HG03045 (cell line): ENCODE results near the gene TAF6.
A peak's percentile ranks its signal among the peaks of the same experiment; 100 is the strongest.

Experiments used
- ATAC-seq: cut with Tn5 transposase; IDR thresholded peaks from one replicate; pipeline ENCODE4 v1.9.1; 2021; ENCODE audit warnings: mild to moderate bottlenecking, moderate library complexity; ENCODE audit not compliant: unreplicated experiment

The TAF6 gene

DNA sequence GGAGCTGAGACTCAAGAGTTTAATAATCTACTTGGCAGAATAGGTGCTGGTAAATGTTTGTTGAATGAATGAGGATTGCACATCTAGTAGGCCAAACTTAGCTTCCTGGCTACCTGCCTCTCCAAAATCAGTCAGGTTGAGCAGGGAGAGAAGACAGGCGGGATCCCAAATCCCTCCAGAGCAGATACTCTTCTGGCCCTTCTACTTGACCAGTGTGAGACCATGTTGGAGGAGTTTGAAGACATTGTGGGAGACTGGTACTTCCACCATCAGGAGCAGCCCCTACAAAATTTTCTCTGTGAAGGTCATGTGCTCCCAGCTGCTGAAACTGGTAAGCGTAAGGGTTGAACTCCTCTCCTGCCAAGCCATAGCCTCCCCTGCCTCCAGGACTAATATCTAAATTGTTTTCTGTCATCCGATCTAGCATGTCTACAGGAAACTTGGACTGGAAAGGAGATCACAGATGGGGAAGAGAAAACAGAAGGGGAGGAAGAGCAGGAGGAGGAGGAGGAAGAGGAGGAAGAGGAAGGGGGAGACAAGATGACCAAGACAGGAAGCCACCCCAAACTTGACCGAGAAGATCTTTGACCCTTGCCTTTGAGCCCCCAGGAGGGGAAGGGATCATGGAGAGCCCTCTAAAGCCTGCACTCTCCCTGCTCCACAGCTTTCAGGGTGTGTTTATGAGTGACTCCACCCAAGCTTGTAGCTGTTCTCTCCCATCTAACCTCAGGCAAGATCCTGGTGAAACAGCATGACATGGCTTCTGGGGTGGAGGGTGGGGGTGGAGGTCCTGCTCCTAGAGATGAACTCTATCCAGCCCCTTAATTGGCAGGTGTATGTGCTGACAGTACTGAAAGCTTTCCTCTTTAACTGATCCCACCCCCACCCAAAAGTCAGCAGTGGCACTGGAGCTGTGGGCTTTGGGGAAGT is 5.4 kb upstream of the TAF6 start:
- no peak for ATAC-seq

GRCh38 chr7:100122568-100122967 is 3.4 kb upstream of the TAF6 start:
- no peak for ATAC-seq

DNA sequence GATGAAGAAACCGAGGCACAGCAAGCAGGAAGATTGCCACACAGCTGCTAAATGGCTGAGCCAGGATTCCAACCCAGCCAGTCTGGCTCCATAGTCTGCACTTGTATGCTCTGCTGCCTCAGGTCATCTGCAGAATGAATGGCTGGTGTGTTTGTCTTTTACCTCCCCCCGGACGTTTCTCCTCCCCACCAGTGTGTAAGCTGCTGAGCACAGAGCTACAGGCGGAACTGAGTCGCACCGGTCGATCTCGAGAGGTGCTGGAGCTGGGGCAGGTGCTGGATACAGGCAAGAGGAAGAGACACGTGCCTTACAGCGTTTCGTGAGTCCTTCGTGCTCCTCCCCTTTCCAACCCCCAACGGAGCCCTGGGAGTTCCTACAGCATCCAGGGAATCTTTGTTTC is 2.9 kb upstream of the TAF6 start:
- no peak for ATAC-seq

DNA sequence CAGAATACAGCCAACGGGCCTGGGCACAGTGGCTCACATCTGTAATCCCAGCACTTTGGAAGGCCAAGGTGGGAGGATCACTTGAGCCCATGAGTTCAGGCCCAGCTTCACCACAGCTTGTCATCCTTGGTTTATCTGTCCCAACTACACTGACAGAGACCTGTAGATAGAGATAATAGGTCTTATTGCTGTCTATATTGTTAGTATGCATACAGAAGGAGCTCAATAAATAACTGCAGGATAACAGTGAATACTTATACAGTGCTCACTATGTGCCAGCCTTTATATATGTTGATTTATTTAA is 1.5 kb upstream of the TAF6 start:
- ATAC-seq: no peak

DNA sequence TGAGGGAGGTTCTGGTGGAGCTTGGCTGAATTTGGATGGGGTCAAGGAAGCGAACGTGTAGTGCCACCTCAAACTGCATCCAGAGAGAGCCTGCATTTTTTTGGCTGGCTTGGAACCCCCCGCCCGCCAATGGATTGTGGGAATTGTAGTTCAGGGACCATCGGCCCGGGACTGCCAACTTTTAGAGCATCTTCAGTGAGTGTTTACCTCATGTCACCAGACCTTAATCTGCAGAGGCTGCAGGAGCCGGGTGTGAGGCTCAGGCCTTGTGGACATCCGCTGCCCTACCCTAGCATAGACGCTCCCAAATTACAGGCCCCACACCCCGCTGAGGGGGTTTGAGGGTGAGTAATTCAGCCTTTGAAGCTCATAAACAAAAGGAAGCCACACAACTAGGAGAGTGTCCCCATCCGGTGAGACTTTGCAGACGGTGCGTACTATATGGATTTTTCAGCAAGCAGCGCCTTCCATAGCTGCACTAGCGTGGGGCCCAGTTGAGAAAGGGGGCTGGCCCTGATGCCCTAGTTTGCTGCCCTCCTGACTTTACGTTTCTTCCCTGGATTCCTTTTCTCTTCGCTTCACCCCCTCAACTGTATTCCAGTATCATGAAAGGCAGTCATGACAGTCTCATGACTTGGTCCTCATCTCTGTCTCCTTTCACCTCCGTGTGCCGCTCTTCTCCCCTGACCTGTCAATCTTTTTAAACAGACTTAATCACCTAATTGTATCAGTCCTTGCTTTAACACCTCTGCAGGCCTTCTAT is 993 bp upstream of the TAF6 start:
- ATAC-seq: peak; percentile 29

GRCh38 chr7:100118388-100119071 is 628 bp downstream of the TAF6 start:
- ATAC-seq: no peak

DNA sequence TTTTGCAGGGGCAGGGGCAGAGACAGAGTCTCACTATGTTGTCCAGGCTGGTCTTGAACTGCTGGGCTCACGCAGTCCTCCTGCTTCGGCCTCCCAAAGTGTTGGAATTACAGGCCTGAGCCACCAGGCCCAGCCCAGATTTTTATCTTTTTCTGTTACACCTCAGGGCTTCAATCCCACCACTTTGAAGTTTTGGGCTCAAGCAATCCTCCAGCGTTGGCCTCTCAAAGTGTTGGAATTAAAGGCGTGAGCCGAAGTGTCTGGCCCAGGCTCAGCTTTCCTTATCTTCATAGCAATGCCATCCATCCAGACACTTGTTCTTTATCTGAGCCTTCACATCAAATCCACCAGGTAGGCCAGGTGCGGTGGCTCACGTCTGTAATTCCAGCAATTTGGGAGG is 4.1 kb downstream of the TAF6 start:
- ATAC-seq: no peak

DNA sequence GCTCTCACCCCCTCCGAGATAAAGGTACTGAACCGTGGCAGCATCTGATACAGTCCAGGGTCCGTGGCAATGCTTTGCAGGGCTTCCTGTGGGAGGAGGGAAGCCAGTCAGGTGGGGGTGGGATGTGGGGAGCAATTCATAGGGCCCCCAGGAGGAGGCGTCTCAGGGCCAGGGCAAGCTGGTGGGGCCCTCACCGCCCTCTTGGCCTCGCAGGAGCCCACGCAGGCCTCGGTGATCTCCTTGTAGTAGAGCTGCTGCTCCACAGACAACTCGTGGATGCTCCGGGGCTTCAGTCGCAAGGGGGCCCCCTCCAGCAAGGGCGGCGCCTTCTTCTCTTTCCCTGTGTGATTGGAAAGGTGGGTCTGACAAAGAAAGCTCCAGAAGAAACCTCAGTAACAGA is 7.2 kb downstream of the TAF6 start:
- no peak for ATAC-seq

DNA sequence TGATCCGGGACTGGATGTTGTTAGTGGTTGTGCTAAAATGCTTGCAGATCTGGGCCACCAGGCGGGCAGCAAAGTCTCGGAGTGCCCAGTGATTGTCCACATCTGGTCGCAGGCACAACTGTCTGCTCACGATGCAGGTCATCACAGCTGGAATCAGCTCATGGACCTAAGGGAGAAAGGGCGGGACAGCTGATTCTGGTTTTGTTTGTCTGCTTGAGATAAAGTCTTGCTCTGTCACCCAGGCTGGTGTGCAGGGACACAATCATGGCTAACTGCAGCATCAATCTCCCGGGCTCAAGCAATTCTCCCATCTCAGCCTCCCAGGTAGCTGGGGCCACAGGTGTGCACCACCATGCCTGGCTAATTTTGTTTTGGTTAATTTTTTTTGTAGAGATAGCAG is 8.0 kb downstream of the TAF6 start:
- no peak for ATAC-seq

GRCh38 chr7:100109521-100110163 is 9.5 kb downstream of the TAF6 start:
- ATAC-seq: no peak

DNA sequence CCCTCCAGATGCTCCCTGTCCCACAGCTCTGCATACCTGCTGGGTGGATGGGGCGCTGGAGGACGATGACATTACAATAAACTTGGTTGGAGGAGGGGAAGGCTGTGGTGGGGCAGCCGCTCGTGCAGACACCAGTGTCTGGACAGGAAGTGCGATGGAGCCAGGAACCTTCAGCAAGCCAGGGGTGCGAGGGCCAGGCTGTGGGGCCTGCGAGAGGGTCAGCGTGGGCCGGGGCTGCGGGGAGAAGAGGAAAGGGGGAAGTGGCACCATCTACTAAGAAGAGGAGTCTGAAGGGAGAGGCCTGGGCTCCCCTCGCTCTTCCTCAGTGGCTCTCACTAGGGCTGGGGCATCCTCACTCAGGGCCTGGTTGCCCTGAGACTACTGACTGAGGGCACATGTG is 11.3 kb downstream of the TAF6 start:
- no peak for ATAC-seq

GRCh38 chr7:100107125-100107737 is 11.9 kb downstream of the TAF6 start:
- no peak for ATAC-seq

DNA sequence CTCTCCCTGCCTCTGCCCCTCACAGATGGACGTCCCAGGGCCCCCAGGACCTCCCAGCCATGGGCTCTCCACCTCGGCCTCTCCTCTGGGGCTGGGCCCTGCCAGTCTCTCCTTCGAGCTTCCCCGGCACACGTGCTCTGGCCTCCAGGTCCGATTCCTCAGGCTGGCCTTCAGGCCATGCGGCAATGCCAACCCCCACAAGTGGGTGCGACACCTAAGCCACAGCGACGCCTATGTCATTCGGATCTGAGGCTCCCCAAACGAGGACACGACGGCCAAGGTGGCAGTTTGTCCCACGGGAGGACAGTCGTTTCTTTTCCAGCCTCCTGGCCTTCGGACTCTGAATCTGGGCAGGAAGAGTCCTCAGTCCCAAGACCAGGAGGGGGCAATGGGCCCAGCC is 12.5 kb downstream of the TAF6 start:
- ATAC-seq: no peak

DNA sequence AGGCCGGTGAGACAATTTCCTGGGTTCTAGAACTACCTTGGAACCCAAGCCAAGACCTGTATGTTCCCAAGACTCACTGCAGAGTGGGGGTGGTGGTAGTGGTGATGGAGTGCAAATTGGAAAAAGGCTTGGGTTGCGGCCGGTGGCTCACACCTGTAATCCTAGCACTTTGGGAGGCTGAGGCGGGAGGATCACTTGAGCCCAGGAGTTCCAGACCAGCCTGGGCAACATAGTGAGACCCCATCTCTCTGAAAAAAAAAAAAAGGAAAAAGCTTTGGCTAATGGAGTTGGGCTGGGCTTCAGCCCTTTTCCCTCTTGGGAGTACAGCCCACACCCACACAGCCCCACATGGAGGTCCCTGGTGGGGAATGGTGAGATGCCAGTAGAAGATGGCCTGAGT is 13.6 kb downstream of the TAF6 start:
- no peak for ATAC-seq

DNA sequence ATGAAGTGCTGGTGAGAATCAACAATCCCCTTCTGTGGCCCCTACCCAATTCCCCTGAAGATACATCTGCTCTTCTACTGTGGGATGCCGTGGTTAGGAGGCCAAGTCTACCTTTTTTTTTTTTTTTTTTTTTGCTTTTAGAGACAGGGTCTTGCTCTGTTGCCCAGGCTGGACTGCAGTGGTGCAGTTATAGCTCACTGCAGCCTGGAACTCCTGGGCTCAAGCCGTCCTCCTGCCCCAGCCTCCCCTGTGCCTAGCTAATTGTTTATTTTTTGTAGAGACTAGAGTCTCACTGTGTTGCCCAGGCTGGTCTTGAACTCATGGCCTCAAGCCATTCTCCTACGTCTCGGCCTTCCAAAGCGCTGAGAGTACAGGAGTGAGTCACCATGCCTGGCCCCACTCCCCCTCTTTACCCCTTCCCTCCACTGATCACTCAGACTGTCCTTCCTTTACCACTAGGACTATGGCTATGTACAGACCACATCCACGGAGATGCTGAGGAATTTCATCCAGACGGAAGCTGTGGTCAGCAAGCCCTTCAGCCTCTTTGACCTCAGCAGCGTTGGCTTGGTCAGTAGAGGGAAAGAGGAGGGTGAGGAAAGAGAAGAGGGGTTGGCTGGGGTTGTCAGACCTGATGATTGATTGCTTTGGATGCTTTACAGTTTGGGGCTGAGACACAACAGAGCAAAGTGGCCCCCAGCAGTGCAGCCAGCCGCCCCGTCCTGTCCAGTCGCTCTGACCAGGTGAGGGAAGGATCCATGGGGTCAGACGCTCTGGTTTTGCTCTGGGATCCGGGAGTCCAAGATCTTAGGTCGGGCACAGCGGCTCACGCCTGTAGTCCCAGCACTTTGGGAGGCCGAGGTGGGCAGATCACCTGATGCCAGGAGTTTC is 16.0 kb downstream of the TAF6 start:
- no peak for ATAC-seq

- peak; percentile 84 for ATAC-seq
Observed at GRCh38 chr7:100101016-100101862, 17.9 kb downstream of the TAF6 start, which contains the start of the genes AP4M1 and MCM7. AP4M1 (plus strand) TSS chr7:100101643; CDS start chr7:100101715, 72 bp downstream. MCM7 (minus strand) TSS chr7:100101397; CDS start chr7:100101294, 103 bp downstream.

GRCh38 chr7:100100420-100101015 is 18.6 kb downstream of the TAF6 start:
- peak; percentile 67 for ATAC-seq

GRCh38 chr7:100099452-100099851 is 19.7 kb downstream of the TAF6 start:
- ATAC-seq: no peak
